Activated naive CD4-positive, alpha-beta T cell treated with anti-CD3 and anti-CD28 coated beads for 36 hours (primary cell): ENCODE measurements around the gene ERVH48-1. TPM values are rescaled to one million over a fixed set of nuclear protein-coding genes. Genes with fewer than 3 reads are reported as not detected.
"Not testable (repeated sequence)": the region's sequence is repeated elsewhere in the genome, so short reads cannot be mapped to it uniquely, and the experiment has no call there.

Experiments used
- CTCF ChIA-PET: fragments of 350-600 bp; sonication (Branson Sonifier 250); formaldehyde crosslinking; loops from one replicate; lab custom pipeline; 2021; ENCODE audit warnings: antibody characterized with exemption; lab: Charles Lee
- DNase-seq: peaks from one replicate; pipeline ENCODE4 v3.0.0-alpha.2; 2020
- H3K27ac Mint-ChIP-seq: one replicate; pipeline ENCODE4 v1.8.0; 2021; ENCODE audit warnings: mild to moderate bottlenecking, mixed read lengths
- H3K27me3 Mint-ChIP-seq: one replicate; pipeline ENCODE4 v1.8.0; 2021; ENCODE audit warnings: low read depth, mixed read lengths
- H3K36me3 Mint-ChIP-seq: one replicate; pipeline ENCODE4 v1.8.0; 2021; ENCODE audit warnings: low read depth, mixed read lengths
- H3K4me1 Mint-ChIP-seq: one replicate; pipeline ENCODE4 v1.8.0; 2021; ENCODE audit warnings: low read depth, mixed read lengths
- H3K4me3 Mint-ChIP-seq: one replicate; pipeline ENCODE4 v1.8.0; 2021; ENCODE audit warnings: mild to moderate bottlenecking, moderate library complexity, mixed read lengths
- H3K9me3 Mint-ChIP-seq: one replicate; pipeline ENCODE4 v1.8.0; 2021; ENCODE audit warnings: mixed read lengths
- intact Hi-C: fragments of 100-400 bp; cut with micrococcal nuclease; formaldehyde crosslinking; loops from one replicate; pipeline ENCODE4 v1.15.1; 2023
- total RNA-seq, 2 experiments: library from RNA; stranded (reverse); gene quantifications; one replicate each; pipeline ENCODE4 v1.2.3, GENCODE V29; 2021

ERVH48-1 gene
- total RNA-seq, 2 experiments from 2014 or later: 0.17 TPM; not detected in 1

DNA sequence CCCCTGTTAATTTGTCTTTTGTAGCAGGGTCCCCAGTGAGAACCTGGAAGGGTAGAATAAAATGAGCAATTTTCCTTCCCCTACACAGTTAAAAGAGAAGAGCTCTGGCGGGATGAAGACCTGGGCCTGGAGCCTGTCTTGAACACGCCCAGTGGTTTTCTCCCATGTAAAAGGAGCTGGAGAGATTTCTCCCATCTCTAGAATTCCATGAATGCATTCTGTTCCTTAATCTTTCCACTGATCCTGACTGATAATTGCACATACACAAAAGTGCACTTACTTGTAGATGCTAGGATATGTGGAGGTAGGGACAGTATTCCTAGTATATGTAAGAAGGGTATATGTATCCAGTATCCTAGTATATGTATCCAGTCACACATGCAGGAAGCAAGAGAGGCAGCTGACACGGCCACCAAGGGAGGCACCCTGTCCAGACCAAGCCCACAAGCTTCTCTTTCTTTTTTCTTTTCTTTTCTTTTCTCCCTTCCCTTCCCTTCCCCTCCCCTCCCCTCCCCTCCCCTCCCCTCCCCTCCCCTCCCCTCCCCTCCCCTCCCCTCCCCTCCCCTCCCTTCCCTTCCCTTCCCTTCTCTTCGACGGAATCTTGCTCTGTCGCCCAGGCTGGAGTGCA is 37.1 kb upstream of the ERVH48-1 start:
- H3K4me1 Mint-ChIP-seq: no peaks in the 10 kb centered on the region
- CTCF ChIA-PET: no interaction called here
- intact Hi-C loops: no loop called here

DNA sequence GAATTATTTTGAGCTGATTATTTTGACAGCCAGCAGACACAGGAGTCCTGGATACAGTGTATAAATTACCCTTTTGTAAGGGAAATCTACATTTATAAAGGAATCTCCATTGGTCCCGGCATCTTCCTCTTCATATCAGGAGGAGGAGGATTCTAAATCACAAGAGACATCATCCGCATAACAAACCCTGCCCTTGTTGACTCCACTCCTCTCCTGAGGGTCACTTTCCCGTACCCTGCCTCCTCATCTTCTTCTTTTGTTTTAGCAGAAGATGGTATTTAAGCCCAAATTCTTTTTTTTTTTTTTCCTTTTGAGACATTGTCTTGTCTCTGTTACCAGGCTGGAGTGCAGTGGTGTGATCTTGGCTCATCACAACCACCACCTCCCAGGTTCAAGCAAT is 34.3 kb upstream of the ERVH48-1 start:
- no peaks in the 10 kb centered on the region for H3K36me3 Mint-ChIP-seq
- no peak overlapping the region for H3K27ac Mint-ChIP-seq
- H3K27me3 Mint-ChIP-seq: no peaks in the 10 kb centered on the region
- H3K4me1 Mint-ChIP-seq: no peaks in the 10 kb centered on the region
- H3K4me3 Mint-ChIP-seq: no peak overlapping the region
- H3K9me3 Mint-ChIP-seq: no peaks in the 10 kb centered on the region
- DNase-seq: no peak
- intact Hi-C loops: no loop called here
- CTCF ChIA-PET: interaction anchor here (1.1 kb wide), 1 partner anchor 36 kb away, joined by 3 read pairs; no protein-coding TSS in a partner anchor

More for the DNA sequence above, 37.1 kb upstream of the ERVH48-1 start:
- H3K27me3 Mint-ChIP-seq: no peaks in the 10 kb centered on the region
- H3K27ac Mint-ChIP-seq: no peak overlapping the region
- no peak for DNase-seq
- H3K9me3 Mint-ChIP-seq: no peaks in the 10 kb centered on the region
- H3K36me3 Mint-ChIP-seq: no peaks in the 10 kb centered on the region
- H3K4me3 Mint-ChIP-seq: no peak overlapping the region

DNA sequence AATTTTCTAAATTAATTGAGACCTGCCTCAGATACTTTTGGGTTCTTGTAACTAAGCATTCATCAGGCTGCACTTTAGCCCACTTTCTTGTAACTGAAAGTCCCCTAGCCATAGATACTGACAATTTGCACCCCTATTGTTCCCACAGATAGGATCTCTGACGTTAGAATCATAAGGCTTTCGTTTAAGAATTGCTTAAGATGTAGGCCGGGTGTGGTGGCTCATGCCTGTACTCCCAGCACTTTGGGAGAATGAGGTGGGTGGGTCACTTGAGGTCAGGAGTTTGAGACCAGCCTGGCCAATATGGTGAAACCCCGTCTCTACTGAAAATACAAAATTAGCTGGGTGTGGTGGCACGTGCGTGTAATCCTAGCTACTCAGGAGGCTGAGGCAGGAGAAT is 32.7 kb upstream of the ERVH48-1 start:
- intact Hi-C loops, H3K4me3 Mint-ChIP-seq, H3K27me3 Mint-ChIP-seq, DNase-seq, CTCF ChIA-PET, H3K9me3 Mint-ChIP-seq, H3K4me1 Mint-ChIP-seq, H3K36me3 Mint-ChIP-seq, H3K27ac Mint-ChIP-seq: not testable (repeated sequence)

DNA sequence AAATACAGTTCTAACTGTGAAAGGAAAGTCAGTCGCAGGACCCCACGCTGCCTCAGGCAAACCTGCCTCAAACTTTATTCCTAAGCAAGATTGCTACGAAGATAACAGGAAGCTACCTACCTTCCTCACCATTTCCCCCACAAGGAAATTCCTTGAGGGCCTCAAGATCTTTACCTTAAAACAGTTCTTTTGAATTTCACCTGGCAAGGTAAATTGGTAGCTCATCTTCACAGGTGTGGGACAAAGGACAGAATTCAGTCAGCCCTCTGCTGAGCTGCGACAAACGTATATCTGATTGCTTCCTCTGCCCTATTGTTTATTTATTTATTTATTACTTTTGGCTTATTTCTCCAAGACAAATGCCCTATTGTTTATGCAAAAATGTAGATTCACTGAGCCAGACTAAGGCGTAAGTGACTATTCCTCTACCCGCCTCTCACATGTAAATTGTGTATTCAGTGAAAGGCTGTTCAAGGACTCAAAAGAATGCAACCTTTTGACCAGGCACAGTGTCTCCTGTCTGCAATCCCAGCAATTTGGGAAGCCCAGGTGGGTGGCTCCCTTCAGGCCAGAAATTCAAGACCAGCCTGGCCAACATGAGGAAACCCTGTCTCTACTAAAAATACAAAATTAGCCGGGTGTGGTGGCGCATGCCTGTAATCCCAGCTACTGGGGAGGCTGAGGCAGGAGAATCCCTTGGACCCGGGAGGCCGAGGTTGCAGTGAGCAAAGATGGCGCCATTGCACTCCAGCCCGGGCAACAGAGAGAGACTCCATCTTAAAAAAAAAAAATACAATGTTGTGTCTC is 31.6 kb upstream of the ERVH48-1 start:
- Mint-ChIP-seq H3K9me3 (no peaks in the 10 kb centered on the region), H3K27ac (no peak overlapping the region), H3K36me3 (no peaks in the 10 kb centered on the region), H3K4me1 (no peaks in the 10 kb centered on the region), H3K4me3 (no peak overlapping the region), H3K27me3 (no peaks in the 10 kb centered on the region)
- intact Hi-C loops: no loop called here
- CTCF ChIA-PET: no interaction called here
- DNase-seq: no peak

DNA sequence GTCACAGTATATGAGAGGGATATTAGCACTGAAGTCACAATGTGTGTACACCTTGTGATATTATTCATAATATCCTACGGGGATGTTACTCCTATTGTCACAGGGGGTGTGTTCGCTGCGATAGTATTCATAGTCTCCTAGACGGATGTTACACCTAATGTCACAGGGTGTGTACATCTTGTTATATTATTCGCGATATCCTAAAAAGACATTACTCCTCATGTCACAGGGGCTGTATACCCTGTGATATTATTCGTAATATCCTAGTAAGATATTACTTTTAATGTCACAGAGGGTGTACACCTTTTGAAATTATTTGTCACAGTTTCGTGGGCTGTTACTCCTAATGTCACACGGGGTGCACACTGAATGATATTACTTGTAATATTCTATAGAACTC is 25.8 kb upstream of the ERVH48-1 start:
- H3K27me3 Mint-ChIP-seq, H3K9me3 Mint-ChIP-seq, DNase-seq, intact Hi-C loops, H3K4me1 Mint-ChIP-seq, H3K36me3 Mint-ChIP-seq, CTCF ChIA-PET, H3K4me3 Mint-ChIP-seq, H3K27ac Mint-ChIP-seq: not testable (repeated sequence)

DNA sequence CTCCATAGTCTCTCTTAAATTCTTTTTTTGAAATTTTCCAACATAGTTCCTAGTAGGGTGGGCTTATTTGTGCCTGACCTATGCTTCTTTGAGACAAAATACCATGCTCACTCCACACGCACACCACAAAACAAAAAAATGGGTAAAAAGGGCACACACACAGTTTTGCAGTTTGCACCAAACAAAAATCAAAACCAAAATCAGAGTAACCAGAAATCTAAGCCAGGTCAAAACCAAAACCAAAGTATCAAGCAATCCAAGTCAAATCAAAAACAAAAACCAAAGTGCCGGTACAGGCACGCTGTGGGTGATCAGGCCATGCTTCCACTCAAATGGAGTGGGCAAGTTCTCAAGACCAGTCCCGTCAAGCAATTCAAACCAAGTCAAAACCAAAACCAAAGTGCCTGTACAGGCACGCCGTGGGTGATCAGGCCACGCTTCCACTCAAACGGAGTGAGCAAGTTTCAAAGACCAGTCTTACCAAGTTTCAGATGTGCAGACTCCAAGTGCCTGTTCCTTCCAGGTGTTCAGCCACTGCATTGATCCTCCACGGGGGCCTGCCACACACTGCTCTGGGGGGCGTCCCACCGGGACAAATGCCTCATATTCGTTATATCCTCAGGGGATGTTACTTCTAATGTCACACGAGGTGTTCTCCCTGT is 23.8 kb upstream of the ERVH48-1 start:
- H3K4me3 Mint-ChIP-seq, H3K27me3 Mint-ChIP-seq, H3K9me3 Mint-ChIP-seq, CTCF ChIA-PET, H3K27ac Mint-ChIP-seq, DNase-seq, H3K4me1 Mint-ChIP-seq, H3K36me3 Mint-ChIP-seq, intact Hi-C loops: not testable (repeated sequence)

DNA sequence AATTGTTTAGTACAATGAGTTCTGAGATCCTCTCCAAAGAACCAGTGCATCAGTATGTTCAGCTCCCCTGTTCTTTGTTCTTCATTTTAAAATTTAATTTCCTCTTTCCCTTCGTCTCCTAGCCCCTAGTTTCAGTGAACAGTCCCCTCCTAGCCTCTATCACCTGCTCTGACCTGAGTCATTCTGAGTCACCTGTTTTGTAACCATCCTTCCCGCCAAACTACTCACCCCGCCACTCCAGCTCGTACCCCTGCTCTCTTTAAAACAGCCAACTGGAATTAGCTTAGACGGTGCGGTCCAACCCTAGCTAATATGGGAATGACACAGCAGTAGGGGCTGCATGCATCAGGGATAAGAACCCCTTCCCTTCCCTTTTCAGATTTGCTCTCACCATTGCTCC is 16.8 kb upstream of the ERVH48-1 start:
- Mint-ChIP-seq H3K9me3 (no peaks in the 10 kb centered on the region), H3K4me1 (no peaks in the 10 kb centered on the region), H3K27me3 (no peaks in the 10 kb centered on the region), H3K4me3 (no peak overlapping the region), H3K27ac (no peak overlapping the region), H3K36me3 (no peaks in the 10 kb centered on the region)
- CTCF ChIA-PET: no interaction called here
- intact Hi-C loops: no loop called here
- no peak for DNase-seq

DNA sequence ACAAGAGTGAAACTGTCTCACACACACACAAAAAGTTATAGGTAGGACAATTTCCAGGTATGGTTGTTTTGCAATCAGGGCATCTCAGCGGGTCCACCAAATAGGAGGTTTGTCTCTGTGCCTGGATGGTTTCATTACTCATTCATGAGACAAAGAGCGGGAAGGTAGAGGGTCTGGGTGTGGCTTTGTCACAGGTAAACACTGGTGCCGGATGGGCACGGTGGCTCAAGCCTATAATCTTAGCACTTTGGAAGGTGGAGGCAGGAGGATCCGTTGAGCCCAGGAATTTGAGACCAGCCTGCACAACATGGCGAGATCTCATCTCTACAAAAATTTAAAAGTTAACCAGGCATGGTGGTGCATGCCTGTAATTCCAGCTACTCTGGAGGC is 16.3 kb upstream of the ERVH48-1 start:
- H3K27me3 Mint-ChIP-seq: no peaks in the 10 kb centered on the region
- no peaks in the 10 kb centered on the region for H3K36me3 Mint-ChIP-seq
- H3K4me1 Mint-ChIP-seq: no peaks in the 10 kb centered on the region
- DNase-seq: no peak
- CTCF ChIA-PET: no interaction called here
- intact Hi-C loops: no loop called here
- no peak overlapping the region for H3K27ac Mint-ChIP-seq
- H3K9me3 Mint-ChIP-seq: no peaks in the 10 kb centered on the region
- no peak overlapping the region for H3K4me3 Mint-ChIP-seq

DNA sequence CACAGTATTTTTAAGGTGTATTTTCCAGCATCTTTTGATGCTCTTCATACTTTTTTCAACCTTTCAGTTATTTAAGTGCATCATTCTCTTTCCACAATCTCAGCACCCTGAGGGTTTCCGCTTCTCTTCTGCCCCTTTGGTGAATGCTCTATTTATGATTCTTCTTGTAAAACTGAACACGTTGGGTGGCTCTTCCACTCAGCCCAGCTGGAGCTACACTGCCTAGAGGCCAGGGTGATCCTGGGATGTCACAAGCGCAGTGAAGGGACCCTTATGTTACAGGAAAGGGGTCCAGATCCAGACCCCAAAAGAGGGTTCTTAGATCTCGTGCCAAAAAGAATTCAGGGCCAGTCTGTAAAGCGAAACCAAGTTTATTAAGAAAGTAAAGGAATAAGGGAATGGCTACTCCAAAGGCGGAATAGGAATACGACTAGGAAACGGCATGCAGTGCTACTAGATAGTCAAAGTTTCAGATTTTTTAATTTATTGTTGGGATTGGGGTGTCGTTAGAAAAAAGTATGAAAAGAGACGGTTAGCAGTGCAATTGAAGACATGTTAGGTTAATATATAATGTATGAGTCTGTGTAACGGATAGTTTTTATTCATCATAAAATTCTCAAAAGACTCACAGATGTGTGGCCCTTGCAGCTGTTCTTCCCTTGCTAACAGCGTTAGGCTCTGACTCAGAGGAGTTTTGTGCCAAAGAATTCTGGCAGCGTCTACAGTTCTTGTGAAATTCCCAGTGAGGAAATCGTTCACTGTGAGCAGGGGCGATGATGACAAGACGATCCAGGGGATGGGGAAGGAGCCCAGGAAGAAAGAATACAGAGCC is 14.4 kb upstream of the ERVH48-1 start:
- H3K4me3 Mint-ChIP-seq: no peak overlapping the region
- H3K4me1 Mint-ChIP-seq: no peaks in the 10 kb centered on the region
- no peaks in the 10 kb centered on the region for H3K36me3 Mint-ChIP-seq
- no peak overlapping the region for H3K27ac Mint-ChIP-seq
- H3K27me3 Mint-ChIP-seq: no peaks in the 10 kb centered on the region
- no peak for DNase-seq
- intact Hi-C loops: no loop called here
- H3K9me3 Mint-ChIP-seq: no peaks in the 10 kb centered on the region
- CTCF ChIA-PET: no interaction called here

DNA sequence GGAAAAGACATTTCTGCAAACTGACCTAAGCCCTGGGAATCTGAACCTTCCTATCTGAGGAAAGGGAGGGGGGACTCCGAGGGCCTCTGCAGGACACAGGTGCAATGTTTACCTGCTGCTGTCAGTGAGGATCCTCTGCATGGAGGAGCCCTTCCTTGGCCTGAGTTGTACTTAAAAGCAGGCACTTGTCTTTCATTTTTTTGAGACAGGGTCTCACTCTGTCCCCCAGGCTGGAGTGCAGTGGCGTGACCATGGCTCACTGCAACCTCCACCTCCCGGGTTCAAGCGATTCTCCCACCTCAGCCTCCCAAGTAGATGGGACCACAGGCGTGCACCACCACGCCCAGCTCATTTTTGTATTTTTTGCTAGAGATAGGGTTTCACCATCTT is 13.2 kb upstream of the ERVH48-1 start:
- H3K4me1 Mint-ChIP-seq, H3K27me3 Mint-ChIP-seq, H3K36me3 Mint-ChIP-seq, CTCF ChIA-PET, H3K27ac Mint-ChIP-seq, intact Hi-C loops, H3K4me3 Mint-ChIP-seq, H3K9me3 Mint-ChIP-seq, DNase-seq: not testable (repeated sequence)

DNA sequence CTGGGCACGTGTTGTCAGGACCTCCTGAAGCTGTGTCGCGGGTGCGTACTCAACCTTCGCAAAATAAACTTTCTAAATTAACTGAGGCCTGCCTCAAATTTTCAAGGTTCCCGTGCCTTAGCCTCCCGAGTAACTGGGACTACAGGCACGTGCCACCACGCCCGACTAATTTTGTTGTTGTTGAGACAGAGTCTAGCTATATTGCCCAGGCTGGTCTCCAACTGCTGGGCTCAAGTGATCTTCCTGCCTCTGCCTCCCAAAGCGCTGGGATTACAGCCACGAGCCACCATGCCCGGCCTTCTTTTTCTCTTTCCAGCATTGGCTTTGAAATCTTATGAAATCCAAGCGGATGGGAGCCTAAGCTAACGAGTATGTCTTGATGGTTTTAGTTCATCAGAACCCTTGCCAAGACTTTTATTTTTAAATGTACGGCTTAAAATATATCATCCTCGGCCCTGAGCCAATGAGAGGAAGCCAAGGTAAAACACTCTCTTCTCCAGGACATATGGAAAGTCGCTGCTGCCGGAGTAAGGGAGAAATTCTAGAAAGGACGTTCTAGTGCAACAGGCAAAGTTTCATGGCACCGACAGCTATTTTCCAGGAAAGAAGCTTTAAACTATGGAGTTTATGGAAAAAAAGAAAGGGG is 12.7 kb upstream of the ERVH48-1 start:
- Mint-ChIP-seq H3K9me3 (no peaks in the 10 kb centered on the region), H3K4me3 (no peak overlapping the region), H3K4me1 (no peaks in the 10 kb centered on the region), H3K36me3 (no peaks in the 10 kb centered on the region), H3K27me3 (no peaks in the 10 kb centered on the region), H3K27ac (no peak overlapping the region)
- intact Hi-C loops: no loop called here
- CTCF ChIA-PET: no interaction called here
- no peak for DNase-seq
